ENCODE measurements around the gene F13B.
"Not testable (repeated sequence)": the region's sequence is repeated elsewhere in the genome, so short reads cannot be mapped to it uniquely, and the experiment has no call there.

F13B gene, protein sequence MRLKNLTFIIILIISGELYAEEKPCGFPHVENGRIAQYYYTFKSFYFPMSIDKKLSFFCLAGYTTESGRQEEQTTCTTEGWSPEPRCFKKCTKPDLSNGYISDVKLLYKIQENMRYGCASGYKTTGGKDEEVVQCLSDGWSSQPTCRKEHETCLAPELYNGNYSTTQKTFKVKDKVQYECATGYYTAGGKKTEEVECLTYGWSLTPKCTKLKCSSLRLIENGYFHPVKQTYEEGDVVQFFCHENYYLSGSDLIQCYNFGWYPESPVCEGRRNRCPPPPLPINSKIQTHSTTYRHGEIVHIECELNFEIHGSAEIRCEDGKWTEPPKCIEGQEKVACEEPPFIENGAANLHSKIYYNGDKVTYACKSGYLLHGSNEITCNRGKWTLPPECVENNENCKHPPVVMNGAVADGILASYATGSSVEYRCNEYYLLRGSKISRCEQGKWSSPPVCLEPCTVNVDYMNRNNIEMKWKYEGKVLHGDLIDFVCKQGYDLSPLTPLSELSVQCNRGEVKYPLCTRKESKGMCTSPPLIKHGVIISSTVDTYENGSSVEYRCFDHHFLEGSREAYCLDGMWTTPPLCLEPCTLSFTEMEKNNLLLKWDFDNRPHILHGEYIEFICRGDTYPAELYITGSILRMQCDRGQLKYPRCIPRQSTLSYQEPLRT

DNA sequence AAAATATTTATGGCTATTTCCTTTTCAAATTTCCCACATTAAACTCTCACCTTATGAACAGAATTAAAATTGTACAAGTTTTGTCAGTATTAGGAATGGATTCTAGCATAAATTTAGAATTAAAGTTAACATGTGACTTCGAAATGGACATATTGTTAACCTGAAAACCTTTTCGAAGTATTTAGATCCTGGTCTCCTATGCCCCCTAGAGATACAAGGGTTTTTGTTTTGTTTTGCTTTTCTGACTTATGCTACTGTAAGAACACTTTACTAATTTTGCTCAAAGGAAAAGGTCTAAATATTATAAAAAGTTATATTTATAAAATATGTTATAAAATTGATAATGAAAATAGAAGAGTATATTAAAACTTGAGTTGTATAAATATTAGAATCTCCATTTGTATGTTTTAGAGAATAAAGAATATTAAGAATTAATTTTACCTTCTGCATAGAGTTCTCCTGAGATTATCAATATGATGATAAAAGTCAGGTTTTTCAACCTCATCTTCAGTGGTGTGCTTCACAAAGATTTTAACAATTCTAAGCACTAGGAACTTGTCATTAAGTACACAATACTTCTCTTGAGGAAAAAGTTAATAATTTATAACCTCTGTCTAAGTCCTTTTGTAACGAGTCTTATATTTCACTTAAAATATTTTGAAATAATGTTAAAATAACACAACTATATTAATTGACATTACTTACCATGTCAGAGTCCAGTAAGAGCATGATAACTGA, at the start of gene F13B:
TSS of gene F13B (minus strand) at position 542 of the 738 bp plus-strand sequence. CDS start at position 505, 37 bp downstream.
- no peak for DNase-seq

GRCh38 chr1:197116156-197116555, 49.1 kb upstream of the F13B start:
- no peak for DNase-seq

DNA sequence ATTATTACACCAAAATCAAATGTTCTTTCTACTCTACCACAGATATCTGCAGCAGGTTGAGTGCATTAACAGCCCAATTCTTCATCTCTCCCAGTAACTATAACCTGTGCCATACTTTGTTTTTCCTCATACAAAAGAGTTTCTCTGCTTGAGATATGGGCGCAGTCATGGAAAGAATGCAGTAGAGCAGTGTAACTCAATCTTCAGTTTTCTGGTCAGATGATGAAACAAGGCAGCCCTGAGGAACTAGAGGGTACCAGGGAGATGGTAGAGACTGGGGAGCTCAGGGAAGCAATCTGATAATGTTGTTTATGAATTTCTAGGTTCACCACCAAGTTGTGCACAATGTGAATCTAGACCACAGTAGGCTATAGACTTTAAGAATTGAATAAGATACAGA, 39.8 kb upstream of the F13B start:
- DNase-seq: no peak

- DNase-seq: no peak
These were observed 36.2 kb upstream of the F13B start for GRCh38 chr1:197103300-197103699.

DNA sequence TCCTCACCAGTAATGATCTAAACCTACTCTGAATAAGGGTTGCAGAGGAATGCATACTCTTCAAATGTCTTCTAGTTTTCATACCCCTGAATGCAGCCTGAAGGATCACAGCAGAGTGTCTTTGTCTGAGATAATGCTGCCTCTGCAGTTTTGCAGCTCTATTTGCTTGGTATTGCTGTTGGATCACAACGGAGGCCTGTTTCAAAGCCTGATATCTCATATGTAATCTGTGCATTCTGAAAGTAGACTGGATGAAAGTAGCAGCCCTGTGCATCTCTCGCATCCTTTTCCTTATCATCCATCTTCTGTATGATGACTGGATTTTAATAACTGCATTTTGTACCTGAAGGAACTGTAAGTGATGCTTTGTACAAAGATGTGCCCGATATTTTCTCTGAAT, 34.9 kb upstream of the F13B start:
- DNase-seq: no peak

DNA sequence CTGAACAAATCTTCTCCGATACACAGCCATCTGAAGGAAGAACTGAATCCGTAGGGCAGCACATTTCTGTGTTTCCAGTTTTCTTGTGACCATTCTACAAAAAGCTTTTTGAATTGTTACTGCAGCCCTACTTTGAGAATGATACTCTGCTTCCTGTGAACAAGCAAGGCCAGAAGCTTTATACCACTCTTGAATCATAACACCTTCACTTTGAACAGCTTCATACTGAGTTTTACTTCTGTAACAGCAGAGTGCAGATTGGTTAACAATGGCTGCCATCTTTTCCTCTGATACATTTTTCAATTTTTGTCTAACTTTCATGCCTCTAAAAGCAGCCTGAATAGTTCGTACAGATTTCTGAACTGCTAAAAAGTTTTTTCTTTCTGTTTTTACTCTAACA, 33.6 kb upstream of the F13B start:
- DNase-seq: no peak

GRCh38 chr1:197099444-197099843, 32.4 kb upstream of the F13B start:
- no peak for DNase-seq

GRCh38 chr1:197096971-197097370, 29.9 kb upstream of the F13B start:
- DNase-seq: not testable (repeated sequence)

GRCh38 chr1:197096137-197096536, 29.1 kb upstream of the F13B start:
- no peak for DNase-seq

DNA sequence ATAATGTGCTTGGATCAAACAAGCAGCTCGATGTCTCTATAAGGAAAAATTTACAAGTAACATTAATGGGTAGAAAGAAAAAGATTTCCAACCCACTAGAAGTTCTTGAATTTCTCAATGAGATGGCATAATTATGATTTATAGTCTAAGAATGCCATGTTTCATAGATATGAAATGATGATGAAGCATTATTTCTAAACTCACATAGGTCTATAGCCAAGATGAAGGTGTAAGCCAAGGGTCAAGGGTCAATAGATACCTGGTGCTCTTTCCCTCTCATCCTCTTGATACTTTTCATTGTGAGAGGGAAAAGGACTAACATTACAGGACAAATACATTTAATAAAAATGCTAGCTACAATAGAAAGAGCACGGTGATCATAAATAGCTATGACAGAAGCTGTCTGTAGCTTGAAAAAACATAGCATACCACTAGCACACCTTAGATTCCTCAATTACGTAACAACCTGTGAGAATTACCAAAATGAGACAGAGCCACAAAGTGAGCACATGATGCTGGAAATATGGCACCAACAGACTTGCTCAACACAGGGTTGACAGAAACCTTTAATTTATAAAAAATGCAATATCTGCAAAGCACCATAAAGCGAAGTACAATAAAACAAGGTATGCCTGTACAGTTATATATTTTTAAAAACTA, 26.3 kb upstream of the F13B start:
- DNase-seq: no peak

DNA sequence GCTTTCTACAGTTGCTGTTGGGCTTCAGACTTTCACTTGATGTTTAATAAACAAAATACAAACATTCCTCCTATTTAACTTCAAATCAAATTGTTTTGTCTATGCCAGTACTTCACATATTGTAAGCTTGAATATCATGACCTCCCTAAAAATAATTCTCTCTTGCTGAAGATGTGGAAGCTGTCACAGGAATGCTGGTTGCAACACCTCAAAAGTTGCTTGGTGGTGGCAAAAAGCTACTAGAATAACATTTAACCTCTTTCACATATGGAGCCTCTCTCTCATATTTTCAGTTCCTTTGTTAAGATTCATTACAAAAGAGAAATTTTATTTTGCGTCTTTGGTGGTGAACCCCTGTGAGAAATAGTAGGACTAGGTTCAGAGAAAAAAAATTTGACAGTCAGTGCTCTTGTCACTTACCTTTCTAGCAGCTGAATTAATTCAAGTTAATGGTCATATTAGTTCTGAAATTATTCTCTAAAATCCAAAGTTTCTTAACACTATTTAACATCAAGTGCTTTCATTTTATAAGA, 25.5 kb upstream of the F13B start:
- no peak for DNase-seq

GRCh38 chr1:197083474-197083873, 16.4 kb upstream of the F13B start:
- no peak for DNase-seq

DNA sequence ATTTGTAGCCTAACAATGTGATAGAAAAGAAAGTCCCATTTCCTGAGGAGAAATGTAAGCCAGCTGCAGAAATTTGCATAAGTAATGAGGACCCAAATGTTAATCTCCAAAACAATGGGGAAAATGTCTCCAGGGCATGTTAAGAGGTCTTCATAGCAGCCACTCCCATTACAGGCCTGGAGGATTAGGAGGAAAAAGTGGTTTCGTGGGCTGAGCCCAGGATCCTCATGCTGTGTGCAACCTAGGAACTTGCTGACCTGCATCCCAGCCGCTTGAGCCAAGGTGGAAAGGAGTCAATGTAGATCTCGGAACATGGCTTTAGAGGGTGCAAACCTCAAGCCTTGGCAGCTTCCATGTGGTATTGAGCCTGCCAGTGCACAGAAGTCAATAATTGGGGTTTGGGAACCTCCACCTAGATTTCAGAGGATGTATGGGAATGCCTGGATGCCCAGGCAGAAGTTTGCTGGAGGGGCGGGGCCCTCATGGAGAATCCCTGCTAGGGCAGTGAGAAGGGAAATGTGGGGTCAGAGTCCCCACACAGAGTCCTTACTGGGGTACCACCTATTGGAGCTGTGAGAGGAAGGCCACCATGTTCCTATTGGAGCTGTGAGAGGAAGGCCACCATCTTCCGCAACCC, 14.2 kb upstream of the F13B start:
- no peak for DNase-seq

DNA sequence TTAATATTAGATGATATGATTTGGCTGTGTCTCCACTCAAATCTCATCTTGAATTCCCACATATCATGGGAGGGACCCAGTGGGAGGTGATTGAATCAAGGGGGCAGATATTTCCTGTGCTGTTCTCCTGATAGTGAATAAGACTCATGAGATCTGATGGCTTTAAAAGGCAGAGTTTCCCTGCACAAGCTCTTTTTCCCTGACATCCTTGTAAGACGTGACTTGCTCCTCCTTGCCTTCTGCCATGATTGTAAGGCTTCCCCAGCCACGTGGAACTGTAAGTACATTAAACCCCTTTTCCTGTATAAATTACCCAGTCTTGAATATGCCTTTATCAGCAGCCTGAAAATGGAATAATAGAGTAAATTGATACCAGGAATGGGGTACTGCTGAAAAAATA, 13.3 kb upstream of the F13B start:
- DNase-seq: no peak

DNA sequence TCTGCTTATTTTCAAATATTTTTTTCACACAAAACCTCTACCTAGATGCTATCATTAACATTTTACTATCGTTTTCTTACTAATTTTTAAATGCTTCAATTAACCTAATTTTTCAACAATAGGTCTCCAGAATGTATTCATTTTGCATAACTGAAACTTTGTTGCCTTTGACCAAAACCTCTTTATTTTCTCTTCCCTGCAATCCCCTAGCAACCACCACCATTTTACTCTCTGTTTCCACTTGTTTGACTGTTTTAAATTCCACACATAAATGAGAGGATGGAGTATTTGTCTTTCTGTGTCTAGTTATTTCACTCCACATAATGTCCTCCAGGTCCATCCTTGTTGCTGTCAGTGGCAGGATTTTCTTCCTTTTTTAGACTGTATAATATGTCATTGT, 9.5 kb upstream of the F13B start:
- no peak for DNase-seq

DNA sequence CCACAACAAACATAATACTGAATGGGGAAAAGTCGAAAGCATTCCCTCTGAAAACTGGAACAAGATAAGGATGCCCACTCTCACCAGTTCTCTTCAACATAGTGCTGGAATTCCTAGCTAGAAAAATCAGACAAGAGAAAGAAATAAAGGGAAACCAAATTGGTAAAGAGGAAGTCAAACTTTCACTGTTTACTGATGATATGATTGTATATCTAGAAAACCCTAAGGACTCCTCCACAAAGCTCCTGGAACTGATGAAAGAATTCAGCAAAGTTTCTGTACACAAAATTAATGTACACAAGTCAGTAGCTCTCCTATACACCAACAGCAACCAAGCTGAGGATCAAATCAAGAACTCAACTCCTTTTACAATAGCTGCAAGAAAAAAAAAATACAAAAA, 6.9 kb upstream of the F13B start:
- DNase-seq: no peak

GRCh38 chr1:197067457-197067818, 378 bp upstream of the F13B start:
- DNase-seq: no peak

DNA sequence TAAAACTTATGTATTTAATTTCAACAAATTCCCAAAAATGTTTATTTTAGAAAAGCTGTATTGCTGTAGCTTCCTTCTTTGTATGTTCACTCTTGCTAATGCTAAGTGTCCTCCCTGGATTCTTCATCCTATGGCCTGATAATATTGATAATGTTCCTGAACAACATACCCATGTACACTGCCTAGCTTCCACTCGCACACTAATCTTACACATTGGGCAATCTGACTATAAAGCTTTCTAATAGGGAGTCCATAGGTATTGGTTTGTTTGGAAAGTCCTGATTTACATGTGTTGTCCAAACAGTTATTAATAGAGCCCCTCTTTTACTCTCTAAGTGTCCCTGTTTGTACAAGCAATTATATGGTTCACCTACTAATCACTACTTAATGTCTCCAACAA, 783 bp downstream of the F13B start:
- DNase-seq: no peak

GRCh38 chr1:197065559-197065958, 1.5 kb downstream of the F13B start:
- DNase-seq: no peak

DNA sequence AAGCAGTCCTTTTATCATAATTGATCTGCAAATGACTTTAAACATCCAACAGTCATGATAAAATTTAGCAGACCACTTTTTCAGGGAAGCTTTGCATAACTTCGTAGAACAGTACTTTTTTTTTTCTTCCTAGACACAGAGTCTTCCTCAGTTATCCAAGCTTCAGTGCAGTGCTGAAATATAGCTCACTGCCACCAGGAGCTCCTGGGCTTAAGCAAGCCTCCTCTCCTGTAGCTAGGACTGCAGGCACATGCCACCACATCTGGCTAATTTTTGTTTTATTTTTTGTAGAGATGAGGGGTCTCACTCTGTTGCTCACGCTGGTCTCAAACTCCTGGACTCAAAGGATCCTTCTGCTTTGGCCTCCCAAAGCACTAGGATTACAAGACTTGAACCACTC, 3.8 kb downstream of the F13B start:
- no peak for DNase-seq

DNA sequence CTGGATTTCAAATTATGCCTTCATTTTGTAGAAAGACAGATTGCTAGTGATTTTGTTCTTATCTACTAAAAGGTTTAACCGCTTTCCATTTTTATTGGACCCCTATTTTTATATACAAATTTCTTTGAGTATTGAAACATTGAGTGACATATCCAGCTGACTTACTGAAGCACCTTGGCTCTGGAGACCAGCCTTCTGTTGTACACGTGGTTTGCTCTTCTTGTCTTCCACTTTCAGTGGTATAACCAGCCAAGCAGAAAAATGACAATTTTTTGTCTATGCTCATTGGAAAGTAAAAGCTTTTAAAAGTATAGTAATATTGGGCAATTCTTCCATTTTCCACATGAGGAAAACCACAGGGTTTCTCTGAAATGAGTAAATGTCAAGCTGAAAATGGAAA, 4.4 kb downstream of the F13B start:
- no peak for DNase-seq

GRCh38 chr1:197049100-197049499, 18.0 kb downstream of the F13B start:
- no peak for DNase-seq

All from NCI-H446 (cell line).